HCT116 (cell line): ENCODE data around the gene PSMD12.
"Not testable (repeated sequence)": the region's sequence is repeated elsewhere in the genome, so short reads cannot be mapped to it uniquely, and the experiment has no call there.

Experiments used
- EZH2 ChIP-seq: fragments of 200-600 bp; sonication (generic); IDR thresholded peaks from 2 replicates; pipeline ENCODE4 v1.6.1; 2017; ENCODE audit warnings: antibody characterized with exemption, mixed run types
- YY1 ChIP-seq: IDR thresholded peaks from 2 replicates; pipeline ENCODE4 v1.6.1; 2011; ENCODE audit warnings: low read length, low read depth, moderate library complexity, mild to moderate bottlenecking; ENCODE audit not compliant: insufficient replicate concordance; ENCODE audit errors: extremely low read depth
- TF ChIP-seq, protein P1 (sequence below), 3 experiments: fragments of 200-600 bp in 1 of 3; sonication (generic) in 1 of 3; IDR thresholded peaks in 2 of 3; conservative IDR thresholded peaks in 1 of 3; 2 replicates each; pipeline ENCODE4 v1.5.1; 2012 to 2017; ENCODE audit warnings: low read depth in 2 of 3, low read length in 2 of 3, antibody characterized with exemption in 1 of 3, borderline replicate concordance in 1 of 3, control low read depth in 1 of 3, mild to moderate bottlenecking in 1 of 3, mixed read lengths in 1 of 3, mixed run types in 1 of 3, moderate library complexity in 1 of 3; ENCODE audit not compliant: insufficient read depth in 1 of 3

DNA sequence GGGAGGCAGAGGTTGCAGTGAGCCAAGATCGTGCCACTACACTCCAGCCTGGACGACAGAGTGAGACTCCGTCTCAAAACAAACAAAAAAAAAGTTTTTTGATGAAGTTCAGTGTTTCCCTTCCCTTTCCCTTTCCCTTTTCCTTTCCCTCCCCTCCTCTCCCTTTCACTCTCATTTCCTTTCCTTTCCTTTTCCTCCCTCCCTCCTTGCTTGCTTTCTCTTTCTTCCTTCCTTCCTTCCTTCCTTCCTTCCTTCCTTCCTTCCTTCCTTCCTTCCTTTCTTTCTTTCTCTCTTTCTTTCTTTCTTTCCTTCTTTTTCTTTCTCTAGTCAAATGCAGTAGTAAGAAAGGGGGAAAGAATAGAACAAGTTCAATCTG, 42.1 kb upstream of the PSMD12 start:
- TF ChIP-seq, protein P1, sequence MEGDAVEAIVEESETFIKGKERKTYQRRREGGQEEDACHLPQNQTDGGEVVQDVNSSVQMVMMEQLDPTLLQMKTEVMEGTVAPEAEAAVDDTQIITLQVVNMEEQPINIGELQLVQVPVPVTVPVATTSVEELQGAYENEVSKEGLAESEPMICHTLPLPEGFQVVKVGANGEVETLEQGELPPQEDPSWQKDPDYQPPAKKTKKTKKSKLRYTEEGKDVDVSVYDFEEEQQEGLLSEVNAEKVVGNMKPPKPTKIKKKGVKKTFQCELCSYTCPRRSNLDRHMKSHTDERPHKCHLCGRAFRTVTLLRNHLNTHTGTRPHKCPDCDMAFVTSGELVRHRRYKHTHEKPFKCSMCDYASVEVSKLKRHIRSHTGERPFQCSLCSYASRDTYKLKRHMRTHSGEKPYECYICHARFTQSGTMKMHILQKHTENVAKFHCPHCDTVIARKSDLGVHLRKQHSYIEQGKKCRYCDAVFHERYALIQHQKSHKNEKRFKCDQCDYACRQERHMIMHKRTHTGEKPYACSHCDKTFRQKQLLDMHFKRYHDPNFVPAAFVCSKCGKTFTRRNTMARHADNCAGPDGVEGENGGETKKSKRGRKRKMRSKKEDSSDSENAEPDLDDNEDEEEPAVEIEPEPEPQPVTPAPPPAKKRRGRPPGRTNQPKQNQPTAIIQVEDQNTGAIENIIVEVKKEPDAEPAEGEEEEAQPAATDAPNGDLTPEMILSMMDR (IDR thresholded peaks at IDR 0.05 in 2 of 3, conservative IDR thresholded peaks at IDR 0.05 in 1 of 3; ENCODE audit: borderline replicate concordance in 1 of 3, insufficient read depth in 1 of 3, low read depth in 2 of 3, low read length in 2 of 3) = not testable (repeated sequence)
- TF ChIP-seq YY1, EZH2: not testable (repeated sequence)
